AG04449 (cell line): ENCODE results near the gene ABL1.
"Not testable (repeated sequence)": the region's sequence is repeated elsewhere in the genome, so short reads cannot be mapped to it uniquely, and the experiment has no call there.

Experiments
- CTCF ChIA-PET: fragments of 350-600 bp; formaldehyde crosslinking; extraction: SDS; loops from one replicate; lab custom pipeline; 2021; ENCODE audit warnings: antibody characterized with exemption; lab: Yijun Ruan, JAX
- POLR2A ChIA-PET: fragments of 400-600, 350-600 bp; formaldehyde crosslinking; extraction: SDS; loops from one replicate; lab custom pipeline; 2020; ENCODE audit warnings: antibody characterized with exemption, inconsistent platforms; lab: Yijun Ruan, JAX
- DNase-seq: peaks from one replicate; pipeline ENCODE4 v3.0.0-alpha.2; 2010; ENCODE audit warnings: low read depth, low spot score
- H3K4me3 ChIP-seq: 2 replicates; pipeline ENCODE4 v1.5.1; 2011; ENCODE audit warnings: low read depth, mild to moderate bottlenecking, control low read depth, low read length
- CTCF ChIP-seq: IDR thresholded peaks from one replicate; pipeline ENCODE4 v1.5.1; 2011; ENCODE audit warnings: mild to moderate bottlenecking, moderate library complexity, low read length, control low read depth, inconsistent platforms; ENCODE audit not compliant: insufficient read depth; ENCODE audit errors: missing control alignments

ABL1 gene

GRCh38 chr9:130793589-130793988 lies 41.5 kb upstream of the ABL1 start:
- DNase-seq = no peak
- ChIA-PET CTCF (interaction anchor here (0.9 to 3.7 kb wide), 2 partner anchors 12 to 21 kb away, joined by 3 to 11 read pairs; no protein-coding TSS in a partner anchor), POLR2A (no interaction called here)
- no peak overlapping the region for H3K4me3 ChIP-seq
- TF ChIP-seq CTCF = no peak

GRCh38 chr9:130794021-130794420 lies 41.0 kb upstream of the ABL1 start:
- DNase-seq, POLR2A ChIA-PET, H3K4me3 ChIP-seq: not testable (repeated sequence)
- CTCF ChIA-PET = interaction anchor here (0.9 to 3.7 kb wide), 3 partner anchors 13 to 76 kb away, joined by 3 to 11 read pairs (median 7); no protein-coding TSS in a partner anchor

GRCh38 chr9:130794423-130794822 lies 40.6 kb upstream of the ABL1 start:
- CTCF ChIA-PET = interaction anchor here (0.7 to 3.7 kb wide), 7 partner anchors 11 to 252 kb away, joined by 3 to 11 read pairs (median 3); no protein-coding TSS in a partner anchor
- peak; percentile 50 for DNase-seq
- H3K4me3 ChIP-seq, POLR2A ChIA-PET: not testable (repeated sequence)

- no peak overlapping the region for H3K4me3 ChIP-seq
- CTCF ChIA-PET = interaction anchor here (0.7 to 3.7 kb wide), 9 partner anchors 11 to 251 kb away, joined by 3 to 11 read pairs (median 3); no protein-coding TSS in a partner anchor
- POLR2A ChIA-PET = no interaction called here
- no peak for DNase-seq
- TF ChIP-seq CTCF = no peak
Observed at GRCh38 chr9:130794923-130795495, 40.0 kb upstream of the ABL1 start.

- CTCF ChIA-PET = interaction anchor here (1.0 to 1.9 kb wide), 2 partner anchors 63 to 99 kb away, joined by 3 to 4 read pairs; no protein-coding TSS in a partner anchor
- DNase-seq, POLR2A ChIA-PET, H3K4me3 ChIP-seq: not testable (repeated sequence)
Observed at GRCh38 chr9:130803116-130803515, 31.9 kb upstream of the ABL1 start.

GRCh38 chr9:130805510-130806326 lies 29.3 kb upstream of the ABL1 start:
- TF ChIP-seq CTCF = no peak
- POLR2A ChIA-PET = no interaction called here
- CTCF ChIA-PET = interaction anchor here (1.0 to 1.9 kb wide), 3 partner anchors 33 to 105 kb away, joined by 3 to 5 read pairs (median 4); no protein-coding TSS in a partner anchor
- DNase-seq = no peak
- no peak overlapping the region for H3K4me3 ChIP-seq

GRCh38 chr9:130806327-130806716 lies 28.7 kb upstream of the ABL1 start:
- no peak overlapping the region for H3K4me3 ChIP-seq
- no peak for TF ChIP-seq CTCF
- POLR2A ChIA-PET = no interaction called here
- no peak for DNase-seq
- CTCF ChIA-PET = interaction anchor here (1.0 to 1.9 kb wide), 3 partner anchors 33 to 106 kb away, joined by 3 to 5 read pairs (median 4); no protein-coding TSS in a partner anchor
